Activated T-cell treated with anti-CD3 and anti-CD28 coated beads, Interleukin-2, amount 50 U/mL, for 1 hour (primary cell): ENCODE data around the gene PLA2G4D.

ENCODE experiments used
- DNase-seq: peaks from one replicate; pipeline ENCODE4 v3.0.0-alpha.2; 2020

The PLA2G4D gene, protein sequence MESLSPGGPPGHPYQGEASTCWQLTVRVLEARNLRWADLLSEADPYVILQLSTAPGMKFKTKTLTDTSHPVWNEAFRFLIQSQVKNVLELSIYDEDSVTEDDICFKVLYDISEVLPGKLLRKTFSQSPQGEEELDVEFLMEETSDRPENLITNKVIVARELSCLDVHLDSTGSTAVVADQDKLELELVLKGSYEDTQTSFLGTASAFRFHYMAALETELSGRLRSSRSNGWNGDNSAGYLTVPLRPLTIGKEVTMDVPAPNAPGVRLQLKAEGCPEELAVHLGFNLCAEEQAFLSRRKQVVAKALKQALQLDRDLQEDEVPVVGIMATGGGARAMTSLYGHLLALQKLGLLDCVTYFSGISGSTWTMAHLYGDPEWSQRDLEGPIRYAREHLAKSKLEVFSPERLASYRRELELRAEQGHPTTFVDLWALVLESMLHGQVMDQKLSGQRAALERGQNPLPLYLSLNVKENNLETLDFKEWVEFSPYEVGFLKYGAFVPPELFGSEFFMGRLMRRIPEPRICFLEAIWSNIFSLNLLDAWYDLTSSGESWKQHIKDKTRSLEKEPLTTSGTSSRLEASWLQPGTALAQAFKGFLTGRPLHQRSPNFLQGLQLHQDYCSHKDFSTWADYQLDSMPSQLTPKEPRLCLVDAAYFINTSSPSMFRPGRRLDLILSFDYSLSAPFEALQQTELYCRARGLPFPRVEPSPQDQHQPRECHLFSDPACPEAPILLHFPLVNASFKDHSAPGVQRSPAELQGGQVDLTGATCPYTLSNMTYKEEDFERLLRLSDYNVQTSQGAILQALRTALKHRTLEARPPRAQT

DNA sequence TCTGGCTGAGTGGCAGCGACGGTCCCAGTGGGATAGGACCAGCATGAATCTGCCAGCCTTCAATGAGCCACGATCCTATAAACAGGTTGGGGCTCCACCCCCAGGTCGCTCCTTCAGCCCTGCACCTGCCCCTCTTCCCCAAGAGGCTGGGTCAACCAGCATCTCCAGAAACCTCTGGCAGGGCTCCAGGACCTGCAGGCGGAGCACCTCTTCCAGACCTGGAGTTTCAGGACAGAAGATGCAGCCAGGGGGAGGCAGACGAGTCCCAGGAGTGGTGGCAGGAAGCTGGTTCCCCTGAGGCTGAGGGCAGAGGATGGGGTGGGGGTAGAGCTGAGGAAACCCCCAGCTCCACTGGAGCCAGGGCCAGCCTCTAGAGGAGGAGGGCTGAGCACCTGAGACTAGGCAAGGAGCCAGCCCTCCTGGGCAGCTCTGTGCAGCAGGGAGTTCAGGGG, at the start of gene PLA2G4D:
TSS of gene PLA2G4D (minus strand) at position 51 of the 452 bp plus-strand sequence. CDS start 103 bp downstream, outside the sequence.
- no peak for DNase-seq

DNA sequence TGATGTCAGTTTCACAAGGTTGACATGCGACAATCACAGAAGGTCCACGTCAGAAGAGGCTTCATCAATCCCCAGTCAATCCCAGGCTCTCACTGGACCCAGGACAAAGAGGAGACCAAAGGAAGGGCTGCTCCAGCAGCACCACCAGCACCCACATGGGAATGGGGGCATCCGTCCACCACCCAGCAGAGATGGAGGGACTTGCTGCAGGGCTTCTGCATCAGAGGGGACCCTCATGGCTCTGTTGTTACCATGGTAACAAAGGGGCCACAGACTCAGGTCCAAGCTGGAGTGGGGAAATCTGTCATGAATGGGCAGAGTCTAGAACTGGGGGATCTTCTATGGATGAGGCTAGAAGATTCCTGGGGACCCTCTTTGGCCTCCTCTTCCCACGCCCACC, 49.0 kb upstream of the PLA2G4D start:
- DNase-seq = no peak

DNA sequence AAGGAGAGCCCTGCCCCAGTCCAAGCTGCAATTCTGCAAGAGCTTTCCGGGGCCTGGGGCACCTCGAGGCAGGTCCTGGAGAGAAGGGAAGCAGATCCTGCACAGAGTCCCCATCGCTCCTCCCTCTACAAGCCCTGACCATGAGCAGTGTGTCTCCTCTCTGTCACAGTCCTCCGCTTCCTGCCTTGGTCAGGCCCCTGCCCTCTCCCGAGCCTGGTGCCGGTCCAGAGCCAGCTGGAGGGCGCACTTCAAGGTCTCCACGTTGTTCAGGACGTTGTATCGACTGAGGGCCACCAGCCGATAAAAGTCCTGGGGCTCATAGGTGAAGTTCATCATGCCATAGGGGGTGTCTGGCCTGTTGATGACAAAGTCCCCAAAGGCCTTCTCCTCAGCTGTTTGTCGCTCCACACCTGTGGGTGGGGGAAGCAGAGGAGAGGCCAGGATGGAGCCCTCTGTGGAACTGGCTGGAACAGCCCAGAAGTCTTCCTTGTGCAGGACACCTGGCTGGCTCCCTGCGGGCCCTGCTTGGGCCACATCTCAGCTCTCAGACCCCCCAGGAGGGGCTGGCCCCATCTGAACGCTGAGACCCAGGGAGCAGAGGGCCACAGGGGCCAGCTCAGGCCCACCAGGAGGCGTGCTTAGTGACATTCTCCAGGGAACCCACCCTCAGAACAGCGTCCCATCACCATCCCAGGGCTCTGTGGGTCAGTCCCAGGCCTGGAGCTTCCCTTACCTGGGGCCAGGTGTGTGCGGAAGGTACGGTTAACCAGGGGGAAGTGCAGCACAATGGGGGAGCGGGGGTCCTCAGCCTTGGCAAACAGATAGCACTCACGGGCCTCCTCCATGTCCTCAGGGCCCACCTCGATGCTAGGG, 47.7 kb upstream of the PLA2G4D start:
- DNase-seq = no peak

DNA sequence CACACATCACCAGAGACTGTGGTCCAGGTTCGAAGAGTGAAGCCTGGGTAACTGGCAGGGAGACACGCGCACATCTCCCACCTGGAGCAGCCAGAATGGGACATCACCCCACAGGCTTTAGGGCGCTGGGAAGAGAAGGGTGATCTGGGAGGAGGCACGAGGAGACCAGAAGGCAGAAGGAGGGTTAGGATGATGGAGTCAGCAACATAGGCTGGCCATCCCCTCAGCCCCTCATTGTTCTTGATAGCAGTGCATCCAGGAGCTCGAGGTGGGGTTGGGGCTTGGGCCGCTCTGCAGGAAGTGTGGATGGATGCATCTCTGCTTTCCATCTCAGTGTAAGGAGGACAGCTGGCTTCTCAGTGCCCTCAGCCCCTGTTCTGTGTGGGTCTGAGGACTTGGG, 46.9 kb upstream of the PLA2G4D start:
- no peak for DNase-seq

DNA sequence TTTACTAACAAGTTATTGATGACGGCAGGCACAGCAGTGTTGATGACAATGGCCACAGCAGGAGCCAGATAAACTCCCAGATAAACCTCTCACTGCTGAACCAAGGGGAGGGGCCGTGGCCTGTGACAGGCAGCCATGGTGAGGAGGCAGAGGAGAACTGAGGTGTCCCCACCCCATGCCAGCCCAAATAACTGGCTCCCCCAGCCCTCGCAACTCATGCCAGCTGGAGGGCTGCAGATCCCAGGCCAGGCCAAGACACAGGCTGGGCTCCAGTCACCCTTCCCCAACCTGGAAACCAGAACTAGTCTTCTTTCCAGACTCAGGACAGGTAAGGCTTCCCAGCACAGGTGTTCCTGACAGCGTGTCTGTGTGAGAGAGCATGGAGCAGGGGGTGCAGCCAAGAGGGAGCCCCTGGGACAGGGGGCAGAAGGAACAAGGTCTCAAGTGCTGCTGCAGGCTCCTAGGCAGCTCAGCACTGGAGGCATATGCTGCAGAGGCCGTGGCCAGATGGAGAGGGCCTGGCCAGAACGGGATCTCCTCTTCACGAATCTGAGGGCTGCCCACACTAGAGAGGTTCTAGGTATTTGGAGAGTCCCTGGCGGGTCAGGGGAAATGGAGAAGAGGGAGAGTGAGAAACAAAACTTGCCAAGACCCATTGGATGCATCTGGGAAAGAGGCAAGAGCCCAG, 46.2 kb upstream of the PLA2G4D start:
- DNase-seq = peak; percentile 4

DNA sequence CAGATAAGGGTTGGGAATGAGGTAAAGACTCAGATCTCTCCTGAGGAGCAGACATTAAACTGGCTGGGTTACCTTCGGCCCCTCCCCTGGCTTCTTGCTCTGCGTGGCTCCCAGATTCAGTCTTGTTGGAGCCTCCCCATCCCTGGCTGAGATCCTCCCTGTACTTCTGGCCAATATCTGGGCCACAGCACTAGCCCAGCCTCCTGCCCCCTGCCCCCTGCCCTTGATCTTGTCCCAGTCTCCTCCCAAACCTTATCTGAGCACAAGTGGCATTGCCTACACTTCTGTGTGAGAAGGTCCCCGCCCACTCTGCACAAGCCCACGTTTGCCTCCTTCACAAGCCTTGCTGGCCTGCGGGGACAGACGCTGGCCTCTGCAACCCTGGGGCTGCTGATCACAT, 45.2 kb upstream of the PLA2G4D start:
- no peak for DNase-seq

DNA sequence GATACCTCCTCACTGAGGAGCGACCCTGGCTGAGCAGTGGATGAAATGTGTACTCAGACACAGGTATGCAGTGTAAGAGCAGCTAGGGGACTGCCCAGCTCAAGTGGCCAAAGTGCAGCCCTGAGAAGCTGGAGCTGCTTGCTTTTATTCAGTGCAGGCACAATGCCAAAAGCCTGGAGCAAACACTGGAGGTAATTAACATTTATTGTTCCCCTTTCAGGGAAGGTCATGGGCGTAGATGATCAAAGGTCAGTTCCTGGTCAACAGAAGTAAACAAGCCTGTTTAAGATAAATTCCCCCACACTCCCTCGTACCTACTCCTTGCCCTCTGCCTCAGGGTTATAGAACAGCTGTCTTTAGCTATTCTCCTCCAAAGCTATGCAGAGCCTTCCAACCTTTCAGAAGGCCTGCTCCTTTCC, 44.6 kb upstream of the PLA2G4D start:
- DNase-seq = no peak

DNA sequence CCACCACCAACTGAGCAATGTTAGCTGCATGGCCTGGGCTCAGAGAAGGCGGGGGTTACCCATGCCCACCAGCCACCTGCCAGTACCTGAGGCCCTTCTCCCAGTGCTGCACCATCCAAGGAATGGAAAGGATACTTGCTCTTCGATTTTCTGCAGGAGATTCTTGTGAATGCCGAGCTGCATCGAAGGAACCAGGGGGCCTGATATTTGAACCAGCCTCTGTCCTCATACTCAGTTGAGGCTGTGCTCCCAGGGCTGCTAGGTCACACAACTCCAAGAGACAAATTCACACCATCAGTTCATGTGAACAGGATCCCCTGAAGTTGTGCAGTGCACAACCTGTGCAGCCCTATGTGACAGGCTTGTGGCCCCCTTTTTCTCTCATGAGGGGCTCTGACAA, 44.0 kb upstream of the PLA2G4D start:
- DNase-seq = peak; percentile 3

DNA sequence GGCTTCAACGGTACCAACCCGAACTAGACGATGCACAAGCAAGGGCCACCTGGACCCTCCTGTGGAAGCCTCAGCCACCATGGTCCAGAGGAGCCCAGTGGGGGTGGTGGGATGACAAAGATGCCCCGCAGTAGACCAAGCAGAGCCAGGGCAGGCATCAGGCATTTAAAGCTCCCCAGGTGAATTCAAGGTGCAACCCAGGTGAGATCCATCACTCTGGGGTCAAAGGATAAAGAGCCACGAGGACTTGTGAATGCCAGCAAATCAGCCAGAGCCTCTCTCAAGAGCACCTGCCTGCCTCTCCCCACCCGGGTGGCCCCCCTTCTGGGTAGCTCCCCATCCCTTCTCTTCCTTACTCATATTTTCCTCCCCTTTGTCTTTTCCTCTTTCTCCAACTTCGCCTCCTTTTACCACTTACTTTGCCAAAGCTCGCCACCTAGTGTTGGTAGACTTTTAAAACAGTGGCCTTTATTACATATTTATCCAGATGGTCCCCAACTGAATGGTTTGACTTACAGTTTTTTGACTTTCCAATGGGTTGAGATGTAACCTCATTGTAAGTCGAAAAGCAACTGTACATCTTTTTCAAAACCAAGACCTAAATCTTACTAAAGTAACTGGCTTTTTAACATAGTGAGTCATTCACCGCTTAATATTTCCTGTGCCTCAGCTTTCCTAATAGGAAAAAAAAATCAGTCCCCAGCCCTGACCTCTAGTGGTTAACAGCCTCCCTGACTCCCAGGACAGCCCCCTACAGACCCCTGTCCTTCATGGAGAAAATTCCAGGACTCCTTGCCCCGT, 43.3 kb upstream of the PLA2G4D start:
- peak; percentile 16 for DNase-seq

DNA sequence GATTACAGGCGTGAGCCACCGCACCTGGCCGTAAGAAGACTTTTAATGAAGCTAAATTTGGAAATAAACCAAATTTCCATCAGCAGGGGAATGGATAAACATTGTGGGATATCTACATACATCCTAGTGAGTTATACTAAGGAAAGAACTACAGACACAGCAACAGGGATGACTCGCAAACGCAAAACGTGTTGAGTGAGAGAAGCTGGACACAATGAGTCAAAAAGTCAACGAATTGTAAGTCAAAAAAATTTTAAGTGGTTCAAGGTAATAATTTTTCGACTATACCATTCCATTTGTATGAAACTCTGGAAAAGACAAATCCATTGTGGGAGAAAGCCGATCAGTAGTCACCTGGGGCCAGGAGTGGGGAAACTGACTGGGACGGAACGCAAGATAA, 42.2 kb upstream of the PLA2G4D start:
- DNase-seq = no peak

DNA sequence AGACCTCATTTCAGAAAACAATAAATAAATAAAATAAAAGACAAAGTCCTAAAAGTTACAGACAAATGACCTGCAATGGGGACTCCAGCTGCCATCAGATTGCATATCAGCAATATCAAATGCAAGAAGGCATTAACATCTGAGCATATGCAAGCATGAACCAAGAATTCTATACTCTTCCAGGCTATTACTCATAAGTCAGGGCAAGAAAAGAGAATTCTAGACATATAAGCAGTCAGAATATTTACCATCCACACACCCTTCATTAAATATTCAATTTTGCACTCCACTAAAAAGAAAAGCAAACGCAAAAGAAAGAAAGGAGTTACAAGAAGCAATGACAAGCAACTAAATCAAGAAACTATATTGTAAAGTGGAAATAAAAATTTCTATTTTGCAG, 41.0 kb upstream of the PLA2G4D start:
- DNase-seq = no peak

DNA sequence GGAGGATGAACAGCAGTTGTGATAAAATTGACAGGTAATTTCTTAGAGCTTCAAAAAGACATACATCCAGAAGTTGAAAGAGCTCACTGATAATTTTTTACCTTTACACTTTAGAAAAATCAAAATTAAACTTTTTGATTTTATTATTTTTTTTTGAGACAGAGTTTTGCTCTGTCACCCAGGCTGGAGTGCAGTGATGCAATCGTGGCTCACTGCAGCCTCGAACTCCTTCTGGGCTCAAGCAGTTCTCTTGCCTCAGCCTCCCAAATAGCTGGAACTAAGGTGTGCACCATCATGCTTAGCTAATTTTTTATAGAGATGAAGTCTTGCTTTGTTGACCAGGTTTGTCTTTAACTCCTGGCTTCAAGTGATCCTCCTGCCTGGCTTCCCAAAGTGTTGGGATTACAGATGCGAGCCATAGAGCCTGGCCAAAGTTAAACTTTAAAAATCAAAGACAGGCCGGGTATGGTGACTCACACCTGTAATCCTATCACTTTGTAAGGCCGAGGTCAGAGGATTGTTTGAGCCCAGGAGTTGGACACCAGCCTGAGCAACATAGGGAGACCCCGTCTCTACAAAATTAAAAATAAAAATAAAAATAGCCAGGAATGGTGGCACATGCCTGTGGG, 40.4 kb upstream of the PLA2G4D start:
- DNase-seq = no peak

DNA sequence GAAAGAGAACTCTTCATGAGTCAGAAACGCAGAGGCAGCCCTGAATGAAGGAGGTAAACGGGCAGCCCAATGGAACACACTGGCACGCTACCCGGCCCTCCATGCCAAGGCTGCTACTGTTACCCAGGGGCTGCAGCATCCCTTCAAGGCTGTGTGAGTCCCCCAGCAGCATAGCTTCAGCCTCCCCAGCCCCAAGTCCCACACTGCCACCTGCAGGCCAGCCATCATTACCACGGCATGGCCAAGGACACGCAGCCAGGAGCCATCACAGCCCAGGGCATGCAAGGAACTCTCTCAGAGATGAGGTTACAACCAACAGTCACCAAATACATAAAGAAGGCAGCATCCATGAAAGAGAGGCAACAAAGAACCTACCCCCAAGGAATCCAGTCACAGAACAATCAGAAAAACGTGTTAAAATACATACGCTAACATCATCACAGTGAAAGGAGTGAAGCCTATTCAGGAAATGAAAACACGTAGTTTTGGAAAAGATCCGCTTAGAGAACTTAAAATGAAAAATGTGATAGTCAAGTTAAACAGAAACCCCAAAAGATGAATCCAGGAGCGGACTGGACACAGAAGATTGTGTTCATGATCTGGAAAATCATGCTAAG, 39.6 kb upstream of the PLA2G4D start:
- peak; percentile 59 for DNase-seq

DNA sequence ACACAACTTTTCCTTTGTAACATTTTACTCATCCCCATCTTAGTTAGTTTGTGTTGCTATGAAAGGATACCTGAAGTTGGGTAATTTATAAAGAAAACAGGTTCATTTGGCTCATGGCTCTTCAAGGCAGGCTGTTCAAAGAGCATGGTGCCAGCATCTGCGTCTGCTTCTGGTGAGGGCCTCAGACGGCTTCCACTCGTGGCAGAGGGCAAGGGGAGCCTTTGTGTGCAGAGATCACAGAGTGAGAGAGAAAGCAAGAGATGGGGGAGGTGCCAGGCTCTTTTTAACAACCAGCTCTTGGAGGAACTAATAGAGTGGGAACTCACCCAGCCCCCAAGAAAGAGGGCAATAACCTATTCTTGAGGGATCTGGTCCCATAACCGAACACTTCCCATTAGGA, 39.0 kb upstream of the PLA2G4D start:
- no peak for DNase-seq

DNA sequence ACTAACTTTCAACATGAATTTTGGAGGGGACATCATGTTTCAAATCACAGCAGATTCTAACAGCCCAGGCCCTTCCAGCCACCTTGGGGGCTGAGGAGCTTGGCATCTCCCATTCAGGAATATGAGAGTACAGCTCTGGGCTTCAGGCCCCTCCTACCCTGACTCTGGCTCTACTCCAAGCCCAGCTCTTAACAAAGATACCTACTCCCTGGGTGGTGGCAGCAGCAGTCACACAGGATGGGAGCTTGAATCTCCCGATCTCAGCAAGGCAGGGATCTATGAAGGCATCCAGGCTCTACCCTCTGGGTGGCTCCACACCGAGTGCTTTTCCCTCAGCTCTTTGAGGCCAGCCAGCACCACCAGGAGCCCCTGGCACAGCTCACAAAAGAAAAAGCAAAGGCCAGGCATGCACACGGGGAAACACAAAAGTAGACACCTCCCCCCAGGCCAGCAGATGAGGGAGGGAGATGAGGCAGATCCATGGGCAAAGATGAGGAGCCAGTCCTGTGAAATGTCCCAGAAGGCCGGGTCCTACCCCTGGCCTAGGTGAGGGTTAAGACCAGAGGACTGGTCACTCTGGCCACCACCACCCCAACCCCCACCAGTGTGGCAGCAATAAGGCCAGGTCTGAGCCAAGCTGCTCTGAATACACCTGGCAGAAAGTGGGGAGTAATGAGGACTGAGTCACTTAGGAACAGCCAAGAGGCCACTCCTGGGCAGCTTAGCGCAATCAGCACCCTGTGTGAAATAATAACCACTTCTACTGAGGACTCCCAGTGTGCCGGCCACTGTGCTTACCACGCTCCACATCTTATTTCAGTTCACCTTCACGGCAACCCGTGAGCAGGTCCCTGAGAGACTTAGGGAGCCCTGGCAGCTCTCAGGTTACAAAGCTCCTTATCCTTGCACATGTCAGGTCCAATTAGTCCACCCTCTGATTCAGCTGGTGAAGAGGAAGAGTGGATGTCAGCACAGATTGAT, 37.8 kb upstream of the PLA2G4D start:
- no peak for DNase-seq

DNA sequence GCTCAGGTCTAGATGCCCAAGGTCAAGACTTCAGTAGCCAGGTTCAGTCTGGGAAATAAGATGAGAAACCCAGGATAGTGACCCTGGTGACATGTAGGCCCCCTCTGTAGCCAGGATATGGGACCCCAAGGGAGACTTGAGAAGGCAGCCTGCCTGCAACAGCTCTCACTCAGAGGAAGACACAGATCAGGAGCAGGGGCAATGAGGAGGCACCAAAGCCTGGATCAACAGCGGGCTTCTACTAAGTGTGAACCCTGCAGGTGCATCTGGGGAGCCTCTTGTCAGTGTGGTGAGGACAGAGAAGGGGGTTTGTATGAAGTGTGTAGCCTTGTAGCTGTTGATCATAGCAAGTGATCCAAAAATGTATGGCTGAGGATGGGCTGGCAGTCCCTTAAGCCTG, 36.6 kb upstream of the PLA2G4D start:
- DNase-seq = no peak

DNA sequence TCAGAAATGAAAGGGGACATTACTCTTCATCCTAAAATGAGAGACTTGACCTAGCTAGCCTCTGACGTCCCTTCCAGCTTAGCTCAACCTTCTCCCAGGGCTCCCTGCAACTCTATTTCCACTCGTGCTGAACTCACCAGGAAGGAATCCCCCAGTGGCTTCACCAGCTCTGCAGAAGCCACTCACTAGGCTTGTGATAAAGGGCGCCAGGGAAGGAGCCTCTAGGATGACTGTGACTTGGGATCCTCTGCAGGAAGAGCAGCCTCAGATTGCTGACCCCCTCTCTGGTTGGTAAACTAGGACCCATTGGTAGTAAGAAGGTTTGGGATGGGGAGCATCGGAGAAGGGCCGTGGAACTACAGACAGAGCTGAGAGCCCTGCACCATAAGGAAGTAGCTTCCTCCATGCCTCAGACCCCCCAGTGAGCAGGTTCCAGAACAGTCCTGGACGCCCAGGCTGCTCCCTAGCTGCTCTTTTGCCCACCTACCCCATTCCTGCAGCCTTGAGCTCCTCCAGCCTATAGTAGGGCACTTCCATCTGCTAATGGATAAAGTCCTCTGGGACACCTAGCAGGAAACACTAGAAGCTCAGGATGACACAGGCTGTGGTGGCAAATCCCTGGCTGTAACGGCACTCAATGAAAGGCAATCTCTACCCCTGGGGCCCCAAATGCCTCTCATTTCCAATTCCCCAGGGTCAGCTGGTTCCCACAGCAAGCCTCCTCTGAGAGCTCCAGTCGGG, 36.1 kb upstream of the PLA2G4D start:
- no peak for DNase-seq

DNA sequence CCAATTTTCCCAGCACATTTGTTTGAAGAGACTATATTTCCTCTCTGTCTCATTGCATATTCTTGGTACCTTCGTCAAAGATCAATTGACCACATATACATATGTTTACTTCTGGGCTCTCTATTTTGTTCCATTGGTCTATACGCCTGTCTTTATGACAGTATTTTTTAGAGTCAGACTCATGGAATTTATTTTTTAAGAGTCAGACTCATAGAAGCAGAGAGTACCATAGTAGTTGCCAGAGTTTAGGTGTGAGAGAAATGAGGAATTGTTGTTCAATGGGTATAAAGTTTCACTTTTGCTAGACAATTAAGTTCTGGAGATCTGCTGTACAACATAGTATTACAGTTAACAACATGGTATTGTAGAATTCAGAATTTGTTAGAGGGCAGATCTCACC, 35.0 kb upstream of the PLA2G4D start:
- DNase-seq = no peak

DNA sequence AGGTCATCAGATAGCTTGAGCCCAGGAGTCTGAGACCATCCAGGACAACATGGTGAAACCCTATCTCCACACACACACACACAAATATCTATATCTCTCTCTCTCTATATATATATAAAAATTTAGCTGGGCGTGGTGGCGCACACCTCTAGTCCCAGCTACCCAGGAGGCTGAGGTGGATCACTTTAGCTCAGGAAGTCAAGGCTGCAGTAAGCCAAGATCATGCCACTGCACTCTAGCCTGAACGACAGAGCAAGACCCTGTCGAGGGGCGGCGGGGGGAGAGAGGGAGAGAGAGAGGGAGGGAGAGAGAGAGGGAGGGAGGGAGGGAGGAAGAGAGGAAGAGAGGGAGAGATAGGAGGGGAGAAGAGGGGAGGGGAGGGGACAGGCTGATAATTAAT, 34.1 kb upstream of the PLA2G4D start:
- no peak for DNase-seq
